Natural killer cell treated with Interleukin-12 subunit alpha and Interleukin-12 subunit beta and Interleukin-15 and Interleukin-18, amount 100 ng/mL, for 72 hours (primary cell): ENCODE measurements around the gene ATP8B4. TPM values are rescaled to one million over a fixed set of nuclear protein-coding genes. Genes with fewer than 3 reads are reported as not detected.
A peak's percentile ranks its signal among the peaks of the same experiment; 100 is the strongest.
"Not testable (repeated sequence)": the region's sequence is repeated elsewhere in the genome, so short reads cannot be mapped to it uniquely, and the experiment has no call there.

Experiments
- ATAC-seq, 2 donors: fragments of 150-1000 bp; cut with Tn5 transposase in 1 of 2; sonication (Bioruptor Pico), chemical (Tn5 transposase) in 1 of 2; 2 replicates each; pipeline ENCODE4 v1.10.0; 2021
- DNase-seq: peaks from one replicate; pipeline ENCODE4 v3.0.0; 2022; ENCODE audit warnings: low spot score
- H3K27ac Mint-ChIP-seq, 2 donors: 1 replicate in 1 of 2; 2 replicates in 1 of 2; pipeline ENCODE4 v1.8.0; 2022; ENCODE audit warnings: mixed read lengths in 2 of 2, mild to moderate bottlenecking in 1 of 2, moderate library complexity in 1 of 2
- H3K27me3 Mint-ChIP-seq, 2 donors: 1 replicate in 1 of 2; 2 replicates in 1 of 2; pipeline ENCODE4 v1.8.0; 2022; ENCODE audit warnings: mixed read lengths in 2 of 2
- H3K36me3 Mint-ChIP-seq: one replicate; pipeline ENCODE4 v1.8.0; 2022; ENCODE audit warnings: mixed read lengths
- H3K4me1 Mint-ChIP-seq, 2 donors: 1 replicate in 1 of 2; 2 replicates in 1 of 2; pipeline ENCODE4 v1.8.0; 2022; ENCODE audit warnings: low read depth in 2 of 2, mixed read lengths in 2 of 2, mild to moderate bottlenecking in 1 of 2
- H3K4me3 Mint-ChIP-seq: one replicate; pipeline ENCODE4 v1.8.0; 2022; ENCODE audit warnings: mixed read lengths
- H3K9me3 Mint-ChIP-seq: 2 replicates; pipeline ENCODE4 v1.8.0; 2022; ENCODE audit warnings: mixed read lengths
- total RNA-seq, 2 donors: library from RNA; stranded (reverse); gene quantifications; one replicate each; pipeline ENCODE4 v1.2.3, GENCODE V29; 2022

ATP8B4 gene
- total RNA-seq, 2 donors from 2014 or later = 273 to 296 TPM

GRCh38 chr15:49987198-49987785 is 131.7 kb downstream of the ATP8B4 start:
- DNase-seq (no peak), ATAC-seq (no peak)
- Mint-ChIP-seq H3K9me3 (no peaks in the 10 kb centered on the region), H3K27ac (peak overlapping the region; percentile 28 to 31), H3K4me1 (peaks cover 35 to 42% of the 10 kb centered on the region in 2 donors), H3K4me3 (no peak overlapping the region), H3K36me3 (peaks cover 57% of the 10 kb centered on the region), H3K27me3 (no peaks in the 10 kb centered on the region)

DNA sequence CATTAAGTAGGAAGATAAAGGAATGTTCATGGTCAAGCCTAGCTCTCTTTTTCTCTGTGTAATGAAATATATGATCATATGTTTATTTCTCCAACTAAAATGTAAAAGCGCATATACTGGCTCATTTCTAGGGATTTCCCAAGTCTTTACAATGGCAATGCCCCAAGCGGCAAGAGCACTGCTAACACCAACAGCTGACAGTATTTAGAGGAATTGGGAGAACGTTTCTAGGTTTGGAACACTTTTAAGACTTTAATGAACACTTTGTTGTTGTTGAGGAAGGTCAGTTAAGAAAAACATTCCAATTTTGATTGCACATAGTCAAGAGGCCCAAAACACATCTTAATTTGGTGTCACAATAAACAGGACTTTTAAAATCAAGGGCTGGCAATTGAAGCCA is 132.7 kb downstream of the ATP8B4 start:
- ATAC-seq (no peak), DNase-seq (no peak)
- Mint-ChIP-seq H3K4me1 (peaks cover 30 to 42% of the 10 kb centered on the region in 2 donors), H3K36me3 (peaks cover 50% of the 10 kb centered on the region), H3K9me3 (no peaks in the 10 kb centered on the region), H3K27me3 (no peaks in the 10 kb centered on the region), H3K4me3 (no peak overlapping the region), H3K27ac (peak overlapping the region in 1 of 2 donors; percentile 30)

GRCh38 chr15:49985463-49985862 is 133.6 kb downstream of the ATP8B4 start:
- ATAC-seq (no peak), DNase-seq (no peak)
- Mint-ChIP-seq H3K4me1 (peaks cover 30 to 46% of the 10 kb centered on the region in 2 donors), H3K27ac (no peak overlapping the region), H3K4me3 (no peak overlapping the region), H3K9me3 (no peaks in the 10 kb centered on the region), H3K27me3 (no peaks in the 10 kb centered on the region), H3K36me3 (peaks cover 50% of the 10 kb centered on the region)

GRCh38 chr15:49984436-49984835 is 134.6 kb downstream of the ATP8B4 start:
- H3K27me3 Mint-ChIP-seq = no peaks in the 10 kb centered on the region
- peaks cover 53% of the 10 kb centered on the region for H3K36me3 Mint-ChIP-seq
- DNase-seq = no peak

DNA sequence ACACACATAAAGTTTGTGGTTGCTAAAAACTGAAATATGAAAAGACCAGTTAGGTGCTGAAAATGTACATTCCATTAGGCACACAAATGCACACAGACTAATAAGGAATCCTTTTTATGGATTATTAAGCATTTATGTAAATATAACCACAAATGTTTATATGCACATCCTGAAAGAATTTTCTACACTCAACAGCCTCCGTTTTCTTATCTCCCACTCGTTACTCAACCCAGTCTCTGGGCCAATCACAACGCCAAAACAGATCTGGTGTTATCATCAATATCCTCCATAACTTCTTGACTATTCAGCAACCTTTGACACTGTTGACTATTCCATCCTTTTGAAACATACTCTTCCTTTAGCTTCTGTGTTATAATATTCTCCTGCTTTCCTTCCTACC is 136.4 kb downstream of the ATP8B4 start:
- ATAC-seq (no peak), DNase-seq (no peak)
- H3K9me3 Mint-ChIP-seq = no peaks in the 10 kb centered on the region
- H3K27me3 Mint-ChIP-seq = no peaks in the 10 kb centered on the region
- peak overlapping the region; percentile 22 to 33 for H3K27ac Mint-ChIP-seq
- peaks cover 47% of the 10 kb centered on the region for H3K36me3 Mint-ChIP-seq
- H3K4me1 Mint-ChIP-seq = peaks cover 34 to 41% of the 10 kb centered on the region in 2 donors
- H3K4me3 Mint-ChIP-seq = no peak overlapping the region

More at GRCh38 chr15:49984436-49984835, 134.6 kb downstream of the ATP8B4 start:
- no peaks in the 10 kb centered on the region for H3K9me3 Mint-ChIP-seq
- peaks cover 30 to 50% of the 10 kb centered on the region in 2 donors for H3K4me1 Mint-ChIP-seq
- H3K4me3 Mint-ChIP-seq = no peak overlapping the region
- peak overlapping the region; percentile 22 to 33 for H3K27ac Mint-ChIP-seq
- no peak for ATAC-seq

GRCh38 chr15:49979705-49980382 is 139.2 kb downstream of the ATP8B4 start:
- Mint-ChIP-seq H3K27me3 (no peaks in the 10 kb centered on the region), H3K27ac (peak overlapping the region; percentile 11 to 20), H3K4me1 (peaks cover 34 to 36% of the 10 kb centered on the region in 2 donors), H3K36me3 (peaks cover 50% of the 10 kb centered on the region), H3K9me3 (no peaks in the 10 kb centered on the region), H3K4me3 (peak overlapping the region; percentile 37)
- DNase-seq = no peak
- peak in 1 of 2 donors; percentile 56 for ATAC-seq

GRCh38 chr15:49978121-49978520 is 140.9 kb downstream of the ATP8B4 start:
- no peaks in the 10 kb centered on the region for H3K27me3 Mint-ChIP-seq

GRCh38 chr15:49977306-49977705 is 141.7 kb downstream of the ATP8B4 start:
- Mint-ChIP-seq H3K4me1 (peaks cover 15 to 26% of the 10 kb centered on the region in 2 donors), H3K9me3 (no peaks in the 10 kb centered on the region), H3K4me3 (no peak overlapping the region), H3K36me3 (peaks cover 38% of the 10 kb centered on the region), H3K27me3 (no peaks in the 10 kb centered on the region), H3K27ac (peak overlapping the region in 1 of 2 donors; percentile 18)
- no peak for DNase-seq
- no peak for ATAC-seq

More at GRCh38 chr15:49978121-49978520, 140.9 kb downstream of the ATP8B4 start:
- Mint-ChIP-seq H3K36me3 (peaks cover 36% of the 10 kb centered on the region), H3K9me3 (no peaks in the 10 kb centered on the region), H3K4me3 (no peak overlapping the region), H3K27ac (no peak overlapping the region), H3K4me1 (peaks cover 22 to 25% of the 10 kb centered on the region in 2 donors)
- ATAC-seq (no peak), DNase-seq (no peak)

DNA sequence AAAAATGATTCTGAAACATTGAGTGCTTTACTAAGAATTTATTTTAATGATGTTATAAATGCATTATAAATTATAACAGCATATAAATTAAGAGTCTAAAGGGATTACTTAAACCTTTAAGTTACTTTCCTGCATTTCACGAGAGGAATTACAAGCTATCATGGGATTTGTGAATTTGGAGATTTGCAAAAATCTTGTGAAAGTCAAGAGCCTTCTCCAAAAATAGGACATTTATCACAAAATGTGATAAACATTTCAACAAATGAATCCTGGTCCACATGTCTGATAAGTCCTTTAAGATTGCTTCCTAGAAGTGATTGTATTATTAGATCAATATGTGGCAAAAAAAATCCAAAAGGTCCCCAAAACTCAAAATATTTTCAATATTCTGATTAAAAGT is 154.5 kb downstream of the ATP8B4 start:
- H3K36me3 Mint-ChIP-seq = peaks cover 53% of the 10 kb centered on the region
- no peak overlapping the region for H3K4me3 Mint-ChIP-seq
- ATAC-seq = no peak
- DNase-seq = no peak
- H3K4me1 Mint-ChIP-seq = peaks cover 31 to 44% of the 10 kb centered on the region in 2 donors
- H3K9me3 Mint-ChIP-seq = peaks cover 4% of the 10 kb centered on the region
- no peaks in the 10 kb centered on the region for H3K27me3 Mint-ChIP-seq
- H3K27ac Mint-ChIP-seq = peak overlapping the region in 1 of 2 donors; percentile 80

DNA sequence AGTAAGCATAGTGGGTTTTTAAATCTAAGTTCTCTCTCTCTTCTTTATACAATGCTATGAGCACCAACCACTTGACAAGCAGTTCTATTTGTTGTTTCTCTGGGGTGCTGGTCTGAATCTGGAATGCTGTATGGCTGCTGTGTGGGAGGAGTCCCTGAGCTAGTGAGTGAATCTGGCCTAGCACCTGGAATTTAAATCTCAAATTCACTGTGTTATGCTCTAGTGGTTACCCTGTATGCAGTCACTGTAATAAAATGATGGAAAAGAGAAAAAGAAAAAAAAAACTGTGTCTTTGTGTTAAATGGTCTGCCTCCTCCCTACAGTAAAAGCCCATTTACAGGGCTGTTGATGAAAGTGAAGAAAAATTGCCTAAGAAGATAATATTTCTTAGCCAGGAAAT is 155.0 kb downstream of the ATP8B4 start:
- no peak overlapping the region for H3K4me3 Mint-ChIP-seq
- H3K27me3 Mint-ChIP-seq = no peaks in the 10 kb centered on the region
- DNase-seq (no peak), ATAC-seq (no peak)
- H3K36me3 Mint-ChIP-seq = peaks cover 50% of the 10 kb centered on the region
- peaks cover 4% of the 10 kb centered on the region for H3K9me3 Mint-ChIP-seq
- H3K27ac Mint-ChIP-seq = peak overlapping the region in 1 of 2 donors; percentile 1
- H3K4me1 Mint-ChIP-seq = peaks cover 27 to 39% of the 10 kb centered on the region in 2 donors

DNA sequence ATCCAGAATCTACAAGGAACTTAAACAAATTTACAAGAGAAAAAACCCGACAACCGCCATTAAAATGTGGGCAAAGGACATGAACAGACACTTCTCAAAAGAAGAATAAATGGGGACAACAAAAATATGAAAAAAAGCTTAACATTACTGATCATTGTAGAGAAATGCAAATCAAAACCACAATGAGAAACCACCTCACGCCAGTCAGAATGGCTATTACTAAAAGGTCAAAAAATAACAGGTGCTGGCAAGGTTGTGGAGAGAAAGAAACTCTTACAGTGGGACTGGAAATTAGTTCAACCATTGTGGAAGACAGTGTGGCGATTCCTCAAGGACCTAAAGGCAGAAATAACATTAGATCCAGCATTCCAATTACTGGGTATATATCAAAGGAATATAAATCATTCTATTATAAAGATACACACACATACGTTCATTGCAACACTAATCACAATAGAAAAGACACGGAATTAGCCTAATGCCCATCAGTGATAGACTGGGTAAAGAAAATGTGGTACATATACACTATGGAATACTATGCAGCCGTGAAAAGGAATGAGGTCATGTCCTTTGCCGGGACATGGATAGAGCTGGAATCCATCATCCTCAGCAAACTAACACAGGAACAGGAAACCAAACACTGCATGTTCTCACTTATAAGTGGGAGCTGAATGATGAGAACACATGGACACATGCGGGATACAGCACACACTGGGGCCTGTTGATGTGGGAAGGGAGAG is 155.8 kb downstream of the ATP8B4 start:
- H3K27me3 Mint-ChIP-seq, ATAC-seq, H3K9me3 Mint-ChIP-seq, H3K27ac Mint-ChIP-seq, H3K4me3 Mint-ChIP-seq, DNase-seq: not testable (repeated sequence)
- H3K4me1 Mint-ChIP-seq = peaks cover 19 to 31% of the 10 kb centered on the region in 2 donors
- H3K36me3 Mint-ChIP-seq = peaks cover 45% of the 10 kb centered on the region

- peaks cover 8 to 22% of the 10 kb centered on the region in 2 donors for H3K4me1 Mint-ChIP-seq
- H3K9me3 Mint-ChIP-seq = no peaks in the 10 kb centered on the region
- H3K27ac Mint-ChIP-seq = no peak overlapping the region
- peaks cover 36% of the 10 kb centered on the region for H3K36me3 Mint-ChIP-seq
- H3K27me3 Mint-ChIP-seq = no peaks in the 10 kb centered on the region
- ATAC-seq (no peak), DNase-seq (no peak)
- no peak overlapping the region for H3K4me3 Mint-ChIP-seq
These were observed 156.9 kb downstream of the ATP8B4 start for GRCh38 chr15:49962044-49962602.

GRCh38 chr15:49953421-49953820 is 165.6 kb downstream of the ATP8B4 start:
- no peak for DNase-seq

More at GRCh38 chr15:49953421-49953820, 165.6 kb downstream of the ATP8B4 start:
- no peak overlapping the region for H3K4me3 Mint-ChIP-seq
- H3K36me3 Mint-ChIP-seq = peaks cover 71% of the 10 kb centered on the region
- no peak overlapping the region for H3K27ac Mint-ChIP-seq
- peak in 1 of 2 donors; percentile 28 for ATAC-seq
- peaks cover 22% of the 10 kb centered on the region for H3K9me3 Mint-ChIP-seq
- no peaks in the 10 kb centered on the region for H3K27me3 Mint-ChIP-seq
- peaks cover 17 to 20% of the 10 kb centered on the region in 2 donors for H3K4me1 Mint-ChIP-seq
